MCF 10A (cell line): ENCODE results near the gene SDC4. TPM values are rescaled to one million over a fixed set of nuclear protein-coding genes. Genes with fewer than 3 reads are reported as not detected.

Experiments
- BruUV-seq: library from RNA; stranded (reverse); fragments of 400-500 nt; replicated peaks from 2 replicates; lab custom pipeline; 2021; lab: Mats Ljungman, UMichigan
- CTCF ChIA-PET: fragments of 300-600 bp; sonication (Branson Sonifier 250); formaldehyde crosslinking; extraction: SDS; loops from one replicate; lab custom pipeline; 2021; ENCODE audit warnings: antibody characterized with exemption, inconsistent platforms; lab: Yijun Ruan, JAX
- POLR2A ChIA-PET: fragments of 300-600, 350-650 bp; sonication (Branson Sonifier 250); formaldehyde crosslinking; extraction: SDS; loops from one replicate; lab custom pipeline; 2020; ENCODE audit warnings: antibody characterized with exemption, inconsistent platforms; lab: Yijun Ruan, JAX
- DNase-seq: peaks from one replicate; pipeline ENCODE4 v3.0.0-alpha.2; 2018; ENCODE audit not compliant: unreplicated experiment
- H3K27ac Mint-ChIP-seq: one replicate; pipeline ENCODE4 v1.8.0; 2022; ENCODE audit warnings: mild to moderate bottlenecking, low read depth, mixed read lengths; ENCODE audit not compliant: unreplicated experiment
- H3K27me3 Mint-ChIP-seq: one replicate; pipeline ENCODE4 v1.8.0; 2022; ENCODE audit warnings: mixed read lengths; ENCODE audit not compliant: insufficient read depth, unreplicated experiment
- H3K36me3 Mint-ChIP-seq: one replicate; pipeline ENCODE4 v1.8.0; 2022; ENCODE audit warnings: mild to moderate bottlenecking, moderate library complexity, mixed read lengths; ENCODE audit not compliant: insufficient read depth, unreplicated experiment
- H3K4me1 Mint-ChIP-seq: one replicate; pipeline ENCODE4 v1.8.0; 2022; ENCODE audit warnings: mixed read lengths; ENCODE audit not compliant: insufficient read depth, unreplicated experiment
- H3K4me3 Mint-ChIP-seq: one replicate; pipeline ENCODE4 v1.8.0; 2022; ENCODE audit warnings: mild to moderate bottlenecking, moderate library complexity, mixed read lengths; ENCODE audit not compliant: unreplicated experiment
- H3K9me3 Mint-ChIP-seq: one replicate; pipeline ENCODE4 v1.8.0; 2022; ENCODE audit warnings: mixed read lengths; ENCODE audit not compliant: unreplicated experiment
- CTCF ChIP-seq: fragments of 200-600 bp; IDR thresholded peaks from one replicate; pipeline ENCODE4 v1.8.0; 2022; ENCODE audit warnings: antibody characterized with exemption, mild to moderate bottlenecking; ENCODE audit not compliant: unreplicated experiment
- intact Hi-C: fragments of 100-400 bp; cut with micrococcal nuclease; formaldehyde crosslinking; loops from 2 replicates; pipeline ENCODE4 v1.14.1; 2022
- total RNA-seq: library from RNA; stranded (reverse); gene quantifications from 2 replicates; pipeline ENCODE4 v1.2.3, GENCODE V29; 2022

Gene SDC4
- total RNA-seq, 1 experiment from 2014 or later: 209 TPM

GRCh38 chr20:45378191-45378590 lies 30.0 kb upstream of the SDC4 start, which contains the start of gene TP53TG5:
Gene TP53TG5, minus strand, starts transcription at chr20:45378325. Its CDS starts 89 bp downstream, at chr20:45378236.
- POLR2A ChIA-PET: interaction anchor here (1.7 kb wide), 1 partner anchor 58 kb away, joined by 5 read pairs; no protein-coding TSS in a partner anchor
- no peaks in the 10 kb centered on the region for H3K27me3 Mint-ChIP-seq
- CTCF ChIA-PET: interaction anchor here (0.6 to 7.8 kb wide), 5 partner anchors 9 to 272 kb away, joined by 3 to 61 read pairs (median 3); partner anchors contain the start of genes SPINT3 and SYS1
- no TSS peak for BruUV-seq
- no peak within 1 kb of the TSS for H3K4me3 Mint-ChIP-seq
- no peak for TF ChIP-seq CTCF
- peaks cover 5% of the 10 kb centered on the region for H3K4me1 Mint-ChIP-seq
- no peak for DNase-seq
- no peaks in the 10 kb centered on the region for H3K36me3 Mint-ChIP-seq
- intact Hi-C loops: no loop called here
- H3K9me3 Mint-ChIP-seq: no peaks in the 10 kb centered on the region
- H3K27ac Mint-ChIP-seq: no peak within 1 kb of the TSS

- Mint-ChIP-seq H3K9me3 (no peaks in the 10 kb centered on the region), H3K4me3 (no peak overlapping the region), H3K27ac (no peak overlapping the region), H3K36me3 (no peaks in the 10 kb centered on the region), H3K4me1 (peaks cover 5% of the 10 kb centered on the region), H3K27me3 (no peaks in the 10 kb centered on the region)
- CTCF ChIA-PET: interaction anchor here (0.8 to 7.8 kb wide), 3 partner anchors 14 to 395 kb away, joined by 3 to 61 read pairs (median 5); partner anchors contain the start of gene SYS1
- no peak for TF ChIP-seq CTCF
- no TSS peak for BruUV-seq
- DNase-seq: no peak
- POLR2A ChIA-PET: interaction anchor here (1.7 to 34.6 kb wide), 3 partner anchors 14 to 59 kb away, joined by 5 to 1328 read pairs (median 7); partner anchors contain the start of genes SDC4 and SYS1
- intact Hi-C loops: no loop called here
Observed at GRCh38 chr20:45377269-45377668, 29.0 kb upstream of the SDC4 start.

DNA sequence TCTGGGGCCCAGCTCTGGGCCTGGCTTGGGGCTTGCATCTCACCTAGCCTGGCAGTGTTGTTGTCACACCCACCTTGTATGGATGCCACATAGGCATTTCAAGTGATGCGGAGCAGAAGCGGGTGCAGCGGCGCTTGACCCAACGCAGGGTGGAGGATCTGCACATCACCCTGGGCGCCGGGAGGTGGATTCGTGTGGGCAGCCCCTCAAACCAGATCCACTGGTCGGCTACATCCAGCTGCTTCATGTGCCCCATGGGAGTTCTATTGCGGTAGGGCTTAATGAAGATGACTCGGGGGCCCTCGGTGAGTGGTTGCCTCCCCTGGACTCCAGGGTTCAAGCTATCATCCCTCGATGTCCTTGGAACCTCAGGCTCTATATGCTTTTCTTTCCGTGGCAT lies 26.7 kb upstream of the SDC4 start:
- intact Hi-C loops: loop anchor here (1.0 kb wide), 2 partner anchors 62 to 396 kb away; no protein-coding TSS in a partner anchor
- CTCF ChIA-PET: interaction anchor here (0.6 to 8.0 kb wide), 13 partner anchors 12 to 591 kb away, joined by 3 to 82 read pairs (median 3); partner anchors contain the start of genes DBNDD2 and SYS1

More for the DNA sequence above, 26.7 kb upstream of the SDC4 start:
- DNase-seq: no peak
- H3K27ac Mint-ChIP-seq: no peak overlapping the region
- H3K27me3 Mint-ChIP-seq: no peaks in the 10 kb centered on the region
- no TSS peak for BruUV-seq
- no peak for TF ChIP-seq CTCF
- H3K4me3 Mint-ChIP-seq: no peak overlapping the region
- no peaks in the 10 kb centered on the region for H3K9me3 Mint-ChIP-seq
- peaks cover 5% of the 10 kb centered on the region for H3K4me1 Mint-ChIP-seq
- POLR2A ChIA-PET: interaction anchor here (1.0 to 34.6 kb wide), 4 partner anchors 9 to 41 kb away, joined by 3 to 1328 read pairs (median 4); partner anchors contain the start of genes PIGT and SDC4
- no peaks in the 10 kb centered on the region for H3K36me3 Mint-ChIP-seq
